ENCODE measurements around the gene C10orf62. TPM values are rescaled to one million over a fixed set of nuclear protein-coding genes. Genes with fewer than 3 reads are reported as not detected.
A peak's percentile ranks its signal among the peaks of the same experiment; 100 is the strongest.
"Not testable (repeated sequence)": the region's sequence is repeated elsewhere in the genome, so short reads cannot be mapped to it uniquely, and the experiment has no call there.

The C10orf62 gene
- polyA plus RNA-seq (2013, experiment 1 of 2; ENCODE audit: insufficient read length) = not detected
- polyA plus RNA-seq (2013, experiment 2 of 2; ENCODE audit: insufficient read length) = not detected

GRCh38 chr10:97589479-97589878 is at the start of gene C10orf62:
TSS of gene C10orf62 (plus strand) at chr10:97589721. CDS start at chr10:97589898, 177 bp downstream.
- DNase-seq = no peak

GRCh38 chr10:97540669-97541500 is 48.6 kb upstream of the C10orf62 start:
- DNase-seq = no peak

GRCh38 chr10:97542169-97543024 is 47.1 kb upstream of the C10orf62 start:
- peak; percentile 94 for DNase-seq

- DNase-seq = peak; percentile 97
Measured at GRCh38 chr10:97543025-97543546, 46.4 kb upstream of the C10orf62 start.

- no peak for DNase-seq
Measured at GRCh38 chr10:97546456-97547270, 42.9 kb upstream of the C10orf62 start.

- no peak for DNase-seq
Measured at GRCh38 chr10:97547271-97547600, 42.3 kb upstream of the C10orf62 start.

- no peak for DNase-seq
Measured at GRCh38 chr10:97547962-97548361, 41.6 kb upstream of the C10orf62 start.

- DNase-seq = no peak
Measured at GRCh38 chr10:97548828-97549455, 40.6 kb upstream of the C10orf62 start.

- no peak for DNase-seq
Measured at GRCh38 chr10:97549587-97550322, 39.8 kb upstream of the C10orf62 start.

- no peak for DNase-seq
Measured at GRCh38 chr10:97550336-97551149, 39.0 kb upstream of the C10orf62 start.

GRCh38 chr10:97551271-97551670 is 38.2 kb upstream of the C10orf62 start:
- DNase-seq = no peak

- peak; percentile 65 for DNase-seq
Measured at GRCh38 chr10:97553575-97554031, 35.9 kb upstream of the C10orf62 start.

- DNase-seq = not testable (repeated sequence)
Measured at GRCh38 chr10:97554336-97554735, 35.2 kb upstream of the C10orf62 start.

GRCh38 chr10:97555541-97555940 is 34.0 kb upstream of the C10orf62 start:
- not testable (repeated sequence) for DNase-seq

- DNase-seq = not testable (repeated sequence)
Measured at GRCh38 chr10:97560731-97561381, 28.7 kb upstream of the C10orf62 start.

GRCh38 chr10:97561386-97562077 is 28.0 kb upstream of the C10orf62 start:
- DNase-seq = not testable (repeated sequence)

- not testable (repeated sequence) for DNase-seq
Measured at GRCh38 chr10:97562329-97562728, 27.2 kb upstream of the C10orf62 start.

- DNase-seq = no peak
Measured at GRCh38 chr10:97563337-97563736, 26.2 kb upstream of the C10orf62 start.

- no peak for DNase-seq
Measured at GRCh38 chr10:97564776-97565175, 24.7 kb upstream of the C10orf62 start.

All from fibroblast of skin of abdomen (primary cell).